ENCODE measurements around the gene CGRRF1.

CGRRF1 gene

GRCh38 chr14:54489731-54490444, 19.8 kb upstream of the CGRRF1 start:
- DNase-seq (ENCODE audit: low spot score), result no peak

- no peak for DNase-seq (ENCODE audit: low spot score)
These were observed 19.1 kb upstream of the CGRRF1 start for GRCh38 chr14:54490445-54491175.

DNA sequence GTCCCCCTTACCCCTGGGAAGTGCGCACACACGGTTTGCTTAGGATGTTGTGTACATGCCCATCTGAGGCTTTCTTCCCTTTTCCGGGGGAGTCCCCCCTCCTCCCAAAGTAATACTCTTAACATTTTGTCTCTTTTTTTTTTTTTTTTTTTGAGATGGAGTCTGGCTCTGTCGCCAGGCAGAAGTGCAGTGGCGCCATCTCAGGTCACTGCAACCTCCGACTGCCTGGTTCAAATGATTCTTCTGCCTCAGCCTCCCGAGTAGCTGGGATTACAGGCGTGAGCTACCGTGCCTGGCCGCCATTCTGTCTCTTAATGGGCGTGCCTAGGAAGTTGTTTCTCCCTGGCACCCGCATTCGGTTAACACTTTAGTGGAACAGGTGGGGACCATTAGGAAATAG, 16.4 kb upstream of the CGRRF1 start:
- DNase-seq (ENCODE audit: low spot score), result no peak

GRCh38 chr14:54497224-54497623, 12.5 kb upstream of the CGRRF1 start:
- no peak for DNase-seq (ENCODE audit: low spot score)

DNA sequence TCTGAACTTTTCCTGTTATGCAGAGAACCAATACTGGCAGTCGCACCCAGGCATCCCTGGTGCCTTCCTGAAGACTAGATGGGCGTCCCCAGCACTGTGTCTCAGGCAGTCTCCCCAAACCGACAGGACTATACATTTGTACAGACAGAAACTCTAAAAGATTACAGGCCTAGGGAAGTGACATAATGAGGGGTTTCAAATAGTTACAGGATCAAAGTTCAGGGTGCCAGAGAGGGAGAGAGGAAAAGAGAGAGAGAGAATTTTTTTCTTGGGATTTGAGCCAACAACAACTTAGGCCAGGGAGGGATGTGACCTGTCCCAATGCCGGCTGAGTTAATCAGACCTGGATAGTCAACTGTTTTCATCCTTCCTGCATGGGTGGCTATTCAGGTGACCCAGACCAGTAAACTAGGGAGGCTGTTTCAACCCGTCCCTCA, 11.6 kb upstream of the CGRRF1 start:
- no peak for DNase-seq (ENCODE audit: low spot score)

DNA sequence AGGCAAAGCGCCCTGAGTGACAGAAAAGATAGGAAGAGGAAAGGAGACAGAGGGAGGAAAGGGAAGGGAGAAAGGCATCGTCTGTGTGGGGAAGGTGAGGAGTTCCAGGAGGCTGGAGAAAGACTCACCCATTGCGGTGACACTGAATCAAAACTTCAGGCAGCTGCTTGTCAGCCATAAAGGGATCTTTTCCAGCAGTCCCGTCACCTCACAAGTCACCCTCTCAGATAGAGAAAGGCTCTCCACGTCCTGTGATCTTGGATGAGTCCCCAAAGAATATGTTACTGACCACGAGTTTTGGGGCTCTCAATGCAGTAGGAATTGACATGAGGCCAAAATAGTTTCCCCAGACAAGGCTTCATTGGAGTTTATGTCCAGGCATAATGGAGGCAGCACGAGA, 11.1 kb upstream of the CGRRF1 start:
- DNase-seq (ENCODE audit: low spot score), result no peak

DNA sequence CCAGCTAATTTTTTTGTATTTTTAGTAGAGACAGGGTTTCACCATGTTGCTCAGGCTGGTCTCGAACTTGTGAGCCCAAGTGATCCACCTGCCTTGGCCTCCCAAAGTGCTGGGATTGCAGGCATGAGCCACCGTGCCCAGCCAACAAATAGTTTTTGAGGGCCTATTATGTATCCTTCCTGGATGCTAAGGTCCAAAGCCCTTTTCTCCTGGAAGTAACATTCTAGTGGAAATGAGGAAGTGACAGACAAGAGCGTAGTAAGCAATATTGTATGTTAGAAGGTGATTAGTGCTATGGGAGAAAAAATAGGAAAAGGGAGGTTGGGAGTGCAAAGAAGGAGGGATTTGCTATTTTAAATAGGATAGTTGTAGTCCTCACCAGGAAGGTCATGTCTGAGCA, 9.0 kb upstream of the CGRRF1 start:
- DNase-seq (ENCODE audit: low spot score), result no peak

DNA sequence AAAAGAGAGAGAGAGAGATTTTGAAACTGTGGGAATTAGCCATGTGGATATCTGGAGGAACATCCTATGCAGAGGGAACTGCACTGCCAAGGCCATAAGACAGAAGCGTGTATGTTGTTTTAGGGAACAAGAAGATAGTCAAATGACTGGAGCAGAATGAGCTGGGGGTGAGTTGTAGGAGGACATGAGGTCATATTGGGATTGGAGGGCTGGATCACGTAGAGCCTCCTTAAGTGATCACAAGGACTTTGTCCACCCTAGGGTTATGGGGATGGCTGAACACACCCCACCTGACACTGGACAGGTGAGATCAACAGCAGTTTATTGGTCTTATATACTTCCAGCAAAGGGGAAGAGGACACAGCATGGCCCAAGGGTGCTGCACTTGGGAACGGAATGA, 8.2 kb upstream of the CGRRF1 start:
- DNase-seq (ENCODE audit: low spot score), result no peak

- DNase-seq (ENCODE audit: low spot score), result no peak
These were observed 7.1 kb upstream of the CGRRF1 start for GRCh38 chr14:54502602-54503001.

DNA sequence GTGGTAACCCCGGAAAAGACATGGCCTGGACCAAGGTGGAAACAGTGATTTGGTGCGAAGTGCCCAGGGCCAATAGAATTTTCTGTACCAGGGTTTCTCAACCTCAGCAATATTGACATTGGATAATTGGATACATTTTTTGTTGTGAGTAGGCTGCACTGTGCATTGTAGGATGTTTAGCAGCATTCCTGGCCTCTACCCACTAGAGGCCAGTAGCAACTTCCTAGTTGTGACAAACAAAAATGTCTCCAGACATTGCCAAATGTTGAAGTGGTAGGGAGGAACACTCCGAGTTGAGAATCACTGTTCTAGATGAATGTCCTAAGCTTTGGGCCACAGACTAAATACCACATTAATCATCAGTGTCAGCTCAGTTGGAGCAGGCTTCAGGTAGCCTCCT, 6.2 kb upstream of the CGRRF1 start:
- no peak for DNase-seq (ENCODE audit: low spot score)

- DNase-seq (ENCODE audit: low spot score), result no peak
These were observed 2.7 kb downstream of the CGRRF1 start for GRCh38 chr14:54512393-54512792.

- no peak for DNase-seq (ENCODE audit: low spot score)
These were observed 6.0 kb downstream of the CGRRF1 start for GRCh38 chr14:54515670-54516069.

DNA sequence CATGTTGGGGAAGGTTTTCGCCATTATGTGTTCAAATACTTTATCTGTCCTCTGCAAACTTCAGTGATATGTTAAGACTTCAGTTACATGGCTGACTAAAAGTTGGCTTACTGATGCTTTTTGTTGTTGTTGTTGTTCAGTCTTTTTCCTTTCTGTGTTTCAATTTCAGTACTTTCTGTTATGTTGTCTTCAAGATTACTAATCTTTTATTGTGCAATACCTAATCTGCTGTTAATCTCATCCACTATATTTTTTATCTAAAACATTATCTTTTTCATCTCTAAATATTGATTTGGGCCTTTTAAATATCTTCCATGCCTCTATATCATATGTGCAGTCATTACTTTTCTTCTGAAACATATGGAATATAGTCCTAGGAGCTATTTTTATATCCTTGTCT, 7.0 kb downstream of the CGRRF1 start:
- DNase-seq (ENCODE audit: low spot score), result no peak

DNA sequence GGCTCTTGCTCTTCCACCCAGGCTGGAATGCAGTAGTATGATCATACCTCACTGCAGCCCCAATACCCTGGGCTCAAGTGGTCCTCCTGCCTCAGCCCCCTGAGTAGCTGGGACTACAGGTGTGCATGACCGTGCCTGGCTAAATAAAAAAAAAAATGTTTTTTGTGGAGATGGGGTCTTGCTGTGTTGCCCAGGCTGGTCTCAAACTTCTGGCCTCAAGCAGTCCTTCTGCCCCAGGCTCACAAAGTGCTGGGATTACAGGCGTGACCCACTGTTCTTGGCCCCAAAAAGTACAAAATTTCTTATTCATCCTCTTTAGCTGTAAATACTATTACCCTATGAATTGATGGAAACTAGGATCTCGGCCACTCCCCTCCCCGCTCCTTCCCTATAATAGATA, 14.7 kb downstream of the CGRRF1 start:
- DNase-seq (ENCODE audit: low spot score), result no peak

DNA sequence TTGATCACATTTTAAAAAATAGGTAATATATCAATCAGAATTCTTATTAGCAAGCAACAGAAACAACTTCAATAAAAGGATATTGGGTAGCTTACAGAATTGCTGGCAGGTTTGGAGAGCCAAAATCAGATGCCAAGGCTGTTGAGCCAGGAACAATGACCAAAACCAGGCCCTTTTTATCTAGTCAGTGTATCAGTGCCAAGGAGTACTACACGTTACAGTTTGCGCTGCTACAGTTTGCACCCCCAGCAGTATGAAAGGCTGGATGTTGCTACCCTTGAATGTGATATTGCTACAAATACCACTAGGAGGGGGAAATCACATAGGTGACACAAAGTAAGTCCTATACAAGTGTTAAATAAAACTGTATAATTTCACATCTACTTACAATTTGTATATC, 19.3 kb downstream of the CGRRF1 start:
- DNase-seq (ENCODE audit: low spot score), result no peak

GRCh38 chr14:54529811-54530210, 20.1 kb downstream of the CGRRF1 start:
- no peak for DNase-seq (ENCODE audit: low spot score)

DNA sequence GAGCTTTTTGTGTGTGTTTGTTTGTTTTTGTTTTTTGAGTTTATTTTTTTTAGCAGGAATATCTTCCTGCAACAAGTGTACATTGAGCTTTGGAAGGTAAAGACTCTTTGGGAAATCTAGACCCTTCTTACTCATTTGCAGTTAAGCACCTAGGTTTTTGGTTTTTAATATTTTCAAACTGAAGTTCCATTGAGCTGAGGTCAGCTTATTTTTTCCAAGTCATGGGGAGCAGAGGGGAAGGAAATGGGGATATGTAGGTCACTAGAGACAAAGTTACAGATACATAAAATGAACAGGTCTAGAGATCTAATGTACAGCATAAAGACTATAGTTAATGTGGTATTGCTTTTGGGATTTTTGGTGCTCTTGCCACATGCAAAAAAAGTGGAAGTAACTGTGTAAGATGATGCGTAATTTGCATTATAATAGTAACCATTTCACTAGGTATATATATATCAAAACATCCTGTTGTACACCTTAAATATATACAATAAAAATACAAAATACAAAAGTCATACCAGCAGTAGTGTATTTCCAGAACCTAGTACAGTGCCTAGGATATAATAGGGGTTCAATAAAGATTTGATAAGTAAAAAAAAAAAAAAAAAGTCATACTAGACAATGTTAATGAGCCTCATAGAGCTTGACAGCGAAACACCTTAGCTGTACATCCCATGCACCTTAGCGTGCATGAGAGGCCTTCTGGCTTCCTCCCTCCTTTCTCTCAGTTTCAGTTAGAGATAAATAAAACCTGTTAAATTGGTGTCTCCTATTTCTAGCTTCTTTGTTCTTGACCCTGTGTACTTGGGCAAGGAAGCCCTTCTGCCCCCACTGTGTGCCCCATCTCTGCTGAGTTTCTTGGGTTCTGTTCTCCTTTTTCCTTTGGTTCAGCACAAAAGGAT, 22.7 kb downstream of the CGRRF1 start:
- DNase-seq (ENCODE audit: low spot score), result no peak

DNA sequence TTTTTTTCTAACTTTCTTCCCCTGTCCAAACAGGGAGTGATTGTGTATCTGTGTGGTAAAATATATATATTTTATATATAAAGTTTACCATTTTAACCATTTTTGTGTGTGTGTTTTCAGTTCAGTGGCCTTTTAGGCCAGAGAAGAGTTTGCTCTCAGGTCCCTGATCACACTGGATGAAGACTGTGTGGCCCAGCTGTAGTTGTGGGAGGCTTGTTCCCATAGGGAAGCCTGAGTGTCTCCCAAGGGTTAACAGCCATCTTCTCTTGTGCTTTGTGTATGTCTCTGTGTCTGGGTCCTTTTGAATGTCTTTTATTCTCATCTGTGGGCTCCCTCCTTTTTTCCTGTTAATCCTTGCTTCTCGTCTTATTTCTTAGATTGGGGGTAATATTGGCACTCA, 23.4 kb downstream of the CGRRF1 start:
- DNase-seq (ENCODE audit: low spot score), result no peak

GRCh38 chr14:54535126-54535525, 25.4 kb downstream of the CGRRF1 start:
- no peak for DNase-seq (ENCODE audit: low spot score)

DNA sequence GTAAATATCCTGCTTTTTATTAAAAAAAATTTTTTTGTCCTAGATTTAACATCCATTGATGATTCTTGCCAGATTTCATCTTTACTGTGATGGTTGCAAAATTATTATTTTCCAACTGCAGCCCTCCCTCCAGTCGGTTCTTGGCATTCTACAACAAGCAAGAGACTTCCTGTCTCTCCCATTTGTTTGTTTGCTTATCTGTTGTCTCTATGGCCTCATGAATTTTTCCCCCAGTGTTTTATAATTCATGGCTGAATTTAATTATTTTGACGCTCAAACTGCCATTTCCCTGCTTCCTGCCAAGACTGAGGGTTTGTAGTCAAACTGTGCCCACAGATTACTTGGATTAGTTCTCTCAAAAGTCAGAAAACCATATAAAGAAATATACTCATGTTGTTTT, 25.9 kb downstream of the CGRRF1 start:
- no peak for DNase-seq (ENCODE audit: low spot score)

- no peak for DNase-seq (ENCODE audit: low spot score)
These were observed 27.9 kb downstream of the CGRRF1 start for GRCh38 chr14:54537651-54538050.

- DNase-seq (ENCODE audit: low spot score), result no peak
These were observed 28.3 kb downstream of the CGRRF1 start for GRCh38 chr14:54538055-54538454.

- DNase-seq (ENCODE audit: low spot score), result no peak
These were observed 37.9 kb downstream of the CGRRF1 start for GRCh38 chr14:54547583-54547982.

Data from globus pallidus (tissue), 1 donor.